Liver (tissue), 3 donors: Measurements from ENCODE around the gene LYPLAL1.

Experiments used
- CTCF ChIP-seq: fragments of 150-350 bp; IDR thresholded peaks from 2 replicates; pipeline ENCODE4 v1.5.1; 2017; ENCODE audit warnings: improper control_type of control experiment, low read depth, low read length; ENCODE audit not compliant: missing input control
- GABPA ChIP-seq, 2 donors: IDR thresholded peaks in 1 of 2; conservative IDR thresholded peaks in 1 of 2; 2 replicates each; pipeline ENCODE4 v1.6.1; 2016; ENCODE audit warnings: antibody characterized with exemption in 2 of 2, mild to moderate bottlenecking in 1 of 2, moderate library complexity in 1 of 2
- JUND ChIP-seq, 2 donors: IDR thresholded peaks; 2 replicates each; pipeline ENCODE4 v1.6.1; 2016; ENCODE audit warnings: antibody characterized with exemption in 2 of 2
- RAD21 ChIP-seq, 2 donors: IDR thresholded peaks; 2 replicates each; pipeline ENCODE4 v1.6.1; 2016; ENCODE audit warnings: antibody characterized with exemption in 2 of 2, mild to moderate bottlenecking in 2 of 2
- RXRA ChIP-seq, 2 donors: IDR thresholded peaks; 2 replicates each; pipeline ENCODE4 v1.6.1; 2017 to 2018; ENCODE audit warnings: antibody characterized with exemption in 2 of 2, mild to moderate bottlenecking in 1 of 2
- SP1 ChIP-seq: IDR thresholded peaks from 2 replicates; pipeline ENCODE4 v1.6.1; 2018; ENCODE audit warnings: antibody characterized with exemption, mild to moderate bottlenecking
- TAF1 ChIP-seq: conservative IDR thresholded peaks from 2 replicates; pipeline ENCODE4 v1.6.1; 2016; ENCODE audit warnings: antibody characterized with exemption, mild to moderate bottlenecking
- YY1 ChIP-seq: IDR thresholded peaks from 2 replicates; pipeline ENCODE4 v1.6.1; 2016; ENCODE audit warnings: antibody characterized with exemption, mild to moderate bottlenecking
- TF ChIP-seq, protein P1 (sequence below): IDR thresholded peaks from 2 replicates; pipeline ENCODE4 v1.6.1; 2016; ENCODE audit warnings: antibody characterized with exemption
- TF ChIP-seq, protein P2 (sequence below): IDR thresholded peaks from 2 replicates; pipeline ENCODE4 v1.6.1; 2016; ENCODE audit warnings: antibody characterized with exemption
- donor health status: healthy.
- donor health status: healthy.

- TF ChIP-seq RXRA (IDR thresholded peaks at IDR 0.05) (no peak), YY1 (no peak), JUND (IDR thresholded peaks at IDR 0.05) (no peak), TAF1 (no peak), CTCF (no peak), GABPA (IDR thresholded peaks at IDR 0.05 in 1 of 2, conservative IDR thresholded peaks at IDR 0.05 in 1 of 2) (no peak), RAD21 (IDR thresholded peaks at IDR 0.05) (no peak), SP1 (no peak)
- TF ChIP-seq, protein P1, sequence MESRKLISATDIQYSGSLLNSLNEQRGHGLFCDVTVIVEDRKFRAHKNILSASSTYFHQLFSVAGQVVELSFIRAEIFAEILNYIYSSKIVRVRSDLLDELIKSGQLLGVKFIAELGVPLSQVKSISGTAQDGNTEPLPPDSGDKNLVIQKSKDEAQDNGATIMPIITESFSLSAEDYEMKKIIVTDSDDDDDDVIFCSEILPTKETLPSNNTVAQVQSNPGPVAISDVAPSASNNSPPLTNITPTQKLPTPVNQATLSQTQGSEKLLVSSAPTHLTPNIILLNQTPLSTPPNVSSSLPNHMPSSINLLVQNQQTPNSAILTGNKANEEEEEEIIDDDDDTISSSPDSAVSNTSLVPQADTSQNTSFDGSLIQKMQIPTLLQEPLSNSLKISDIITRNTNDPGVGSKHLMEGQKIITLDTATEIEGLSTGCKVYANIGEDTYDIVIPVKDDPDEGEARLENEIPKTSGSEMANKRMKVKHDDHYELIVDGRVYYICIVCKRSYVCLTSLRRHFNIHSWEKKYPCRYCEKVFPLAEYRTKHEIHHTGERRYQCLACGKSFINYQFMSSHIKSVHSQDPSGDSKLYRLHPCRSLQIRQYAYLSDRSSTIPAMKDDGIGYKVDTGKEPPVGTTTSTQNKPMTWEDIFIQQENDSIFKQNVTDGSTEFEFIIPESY, result no peak
- TF ChIP-seq, protein P2, sequence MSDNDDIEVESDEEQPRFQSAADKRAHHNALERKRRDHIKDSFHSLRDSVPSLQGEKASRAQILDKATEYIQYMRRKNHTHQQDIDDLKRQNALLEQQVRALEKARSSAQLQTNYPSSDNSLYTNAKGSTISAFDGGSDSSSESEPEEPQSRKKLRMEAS, result no peak
These were observed 49.8 kb downstream of the LYPLAL1 start for GRCh38 chr1:219223496-219223895.
